Stimulated activated CD8-positive, alpha-beta memory T cell treated with anti-CD3 and anti-CD28 coated beads, Interleukin-12 subunit alpha, Interleukin-12 subunit beta, amount 100 ng/mL, for 4 hours (primary cell): Measurements from ENCODE around the gene RANBP3.

Experiments
- DNase-seq: peaks from one replicate; pipeline ENCODE4 v3.0.0-alpha.2; 2020; ENCODE audit warnings: low read depth

Gene RANBP3

GRCh38 chr19:5925830-5926427, 52.0 kb downstream of the RANBP3 start:
- DNase-seq: no peak

- DNase-seq: no peak
Observed at GRCh38 chr19:5923356-5923755, 54.6 kb downstream of the RANBP3 start.

- no peak for DNase-seq
Observed at GRCh38 chr19:5922161-5922545, 55.8 kb downstream of the RANBP3 start.

- no peak for DNase-seq
Observed at GRCh38 chr19:5921516-5922160, 56.3 kb downstream of the RANBP3 start.

GRCh38 chr19:5918463-5919079, 59.4 kb downstream of the RANBP3 start:
- DNase-seq: no peak

GRCh38 chr19:5917431-5918107, 60.4 kb downstream of the RANBP3 start:
- DNase-seq: no peak

- no peak for DNase-seq
Observed at GRCh38 chr19:5916181-5916708, 61.7 kb downstream of the RANBP3 start.

- no peak for DNase-seq
Observed at GRCh38 chr19:5915782-5916165, 62.2 kb downstream of the RANBP3 start.

GRCh38 chr19:5914946-5915781, 62.8 kb downstream of the RANBP3 start:
- no peak for DNase-seq

GRCh38 chr19:5914358-5914774, 63.6 kb downstream of the RANBP3 start:
- DNase-seq: no peak

GRCh38 chr19:5913739-5914357, 64.1 kb downstream of the RANBP3 start, which contains the start of gene CAPS:
TSS of gene CAPS (plus strand) at chr19:5914254. CDS start at chr19:5914407, 153 bp downstream.
- DNase-seq: no peak

GRCh38 chr19:5911366-5911765, 66.6 kb downstream of the RANBP3 start:
- DNase-seq: no peak

GRCh38 chr19:5910638-5910907, 67.4 kb downstream of the RANBP3 start:
- DNase-seq: no peak

- DNase-seq: no peak
Observed at GRCh38 chr19:5908773-5909442, 69.0 kb downstream of the RANBP3 start.

- no peak for DNase-seq
Observed at GRCh38 chr19:5907241-5907640, 70.7 kb downstream of the RANBP3 start.

- no peak for DNase-seq
Observed at GRCh38 chr19:5905114-5905778, 72.7 kb downstream of the RANBP3 start.

- DNase-seq: peak; percentile 99
Observed at GRCh38 chr19:5904352-5905113, 73.4 kb downstream of the RANBP3 start, which contains the start of gene VMAC. TSS of gene VMAC (plus strand) at chr19:5904872. CDS start at chr19:5904891, 19 bp downstream.

- peak; percentile 92 for DNase-seq
Observed at GRCh38 chr19:5903624-5904351, 74.2 kb downstream of the RANBP3 start, which contains the start of gene NDUFA11. TSS of gene NDUFA11 (minus strand) at chr19:5903790. CDS start at chr19:5903708, 82 bp downstream.
